H1 (cell line): ENCODE results near the gene RAB40B. TPM values are rescaled to one million over a fixed set of nuclear protein-coding genes. Genes with fewer than 3 reads are reported as not detected.

Experiments used
- CTCF ChIA-PET: fragments of 300-600 bp; sonication (Branson Sonifier 250); formaldehyde crosslinking; loops from one replicate; lab custom pipeline; 2021; ENCODE audit not compliant: partially characterized antibody; lab: Charles Lee
- POLR2A ChIA-PET: fragments of 300-600 bp; sonication (Branson Sonifier 250); formaldehyde crosslinking; loops from one replicate; lab custom pipeline; 2021; ENCODE audit warnings: inconsistent platforms; ENCODE audit not compliant: partially characterized antibody; lab: Charles Lee
- DNase-seq, 2 experiments: peaks; one replicate each; pipeline versions ENCODE4 v3.0.0 to v3.0.0-alpha.2; 2010 to 2022; ENCODE audit warnings: low spot score in 2 of 2, low read depth in 1 of 2, mixed read lengths in 1 of 2
- FAIRE-seq: peaks from 2 replicates; lab custom pipeline; 2011; peaks lifted over from hg19 to GRCh38; lab: Jason Lieb, UNC
- H2AFZ ChIP-seq: 2 replicates; pipeline ENCODE4 v1.8.1; 2012; ENCODE audit warnings: low read length, inconsistent platforms
- H2AK5ac ChIP-seq: 2 replicates; pipeline ENCODE4 v1.6.1; 2013; ENCODE audit warnings: low read depth, low read length
- H2BK120ac ChIP-seq: replicated peaks from 2 replicates; pipeline ENCODE3; 2013; ENCODE audit warnings: low read depth, low read length, inconsistent platforms
- H2BK12ac ChIP-seq: 2 replicates; pipeline ENCODE4 v1.6.1; 2013; ENCODE audit warnings: low read depth, low read length
- H2BK15ac ChIP-seq: 2 replicates; pipeline ENCODE4 v1.6.1; 2013; ENCODE audit warnings: low read length
- H2BK20ac ChIP-seq: 2 replicates; pipeline ENCODE4 v1.6.1; 2013; ENCODE audit warnings: low read length
- H2BK5ac ChIP-seq: 2 replicates; pipeline ENCODE4 v1.6.1; 2013; ENCODE audit warnings: low read depth, low read length
- H3K14ac ChIP-seq: 2 replicates; pipeline ENCODE4 v1.6.1; 2013; ENCODE audit warnings: inconsistent platforms; ENCODE audit not compliant: insufficient read length
- H3K18ac ChIP-seq: 2 replicates; pipeline ENCODE4 v1.6.1; 2013; ENCODE audit warnings: low read length; ENCODE audit errors: extremely low read depth
- H3K23ac ChIP-seq: 2 replicates; pipeline ENCODE4 v1.6.1; 2013; ENCODE audit warnings: inconsistent platforms; ENCODE audit not compliant: insufficient read length
- H3K23me2 ChIP-seq: 2 replicates; pipeline ENCODE4 v1.6.1; 2013; ENCODE audit warnings: low read depth, low read length
- H3K27ac ChIP-seq: 2 replicates; pipeline ENCODE4 v1.6.1; 2011; ENCODE audit warnings: low read depth, low read length, inconsistent platforms
- H3K27me3 ChIP-seq, 4 experiments: replicated peaks in 1 of 4; 1 replicate in 1 of 4; 2 replicates in 3 of 4; pipeline versions ENCODE4 v1.6.1 to v1.8.1; 2011 to 2013; ENCODE audit warnings: low read length in 3 of 4, mild to moderate bottlenecking in 3 of 4, inconsistent platforms in 2 of 4, mixed read lengths in 2 of 4, moderate library complexity in 1 of 4; ENCODE audit not compliant: control insufficient read depth in 3 of 4, insufficient read depth in 3 of 4; ENCODE audit errors: extremely low read depth in 1 of 4
- H3K36me3 ChIP-seq, 4 experiments: 2 replicates each; pipeline versions ENCODE4 v1.6.1 to v1.8.1; 2011 to 2013; ENCODE audit warnings: mild to moderate bottlenecking in 4 of 4, low read length in 3 of 4, moderate library complexity in 2 of 4, control low read depth in 1 of 4, inconsistent platforms in 1 of 4; ENCODE audit not compliant: insufficient read depth in 4 of 4, control insufficient read depth in 2 of 4
- H3K4ac ChIP-seq: replicated peaks from 2 replicates; pipeline ENCODE3; 2013; ENCODE audit warnings: low read length, low read depth, mixed read lengths, inconsistent platforms; ENCODE audit not compliant: insufficient read length
- H3K4me1 ChIP-seq, 4 experiments: replicated peaks in 1 of 4; 1 replicate in 1 of 4; 2 replicates in 3 of 4; pipeline versions ENCODE4 v1.6.1 to v1.8.1; 2011 to 2013; ENCODE audit warnings: low read length in 3 of 4, inconsistent platforms in 2 of 4, mixed read lengths in 1 of 4; ENCODE audit not compliant: insufficient read depth in 4 of 4, control insufficient read depth in 3 of 4
- H3K4me2 ChIP-seq, 2 experiments: 2 replicates each; pipeline versions ENCODE4 v1.6.1 to v1.8.1; 2011 to 2013; ENCODE audit warnings: low read depth in 2 of 2, low read length in 2 of 2, control low read depth in 1 of 2, inconsistent platforms in 1 of 2, mild to moderate bottlenecking in 1 of 2; ENCODE audit not compliant: insufficient read depth in 1 of 2
- H3K4me3 ChIP-seq, 4 experiments: fragments of 200-600, 300-600 bp in 1 of 4; sonication (generic), shearing (Covaris generic), sonication (Bioruptor Twin) in 1 of 4; 2 replicates each; pipeline versions ENCODE4 v1.5.1 to v1.8.1; 2011 to 2016; ENCODE audit warnings: low read length in 4 of 4, low read depth in 3 of 4, control low read depth in 2 of 4, inconsistent platforms in 2 of 4, mild to moderate bottlenecking in 2 of 4, mixed read lengths in 1 of 4, moderate library complexity in 1 of 4; ENCODE audit not compliant: insufficient read depth in 2 of 4; ENCODE audit errors: extremely low read depth in 1 of 4
- H3K56ac ChIP-seq: replicated peaks from 2 replicates; pipeline ENCODE3; 2013; ENCODE audit warnings: low read depth, mild to moderate bottlenecking, mixed read lengths, low read length, inconsistent platforms; ENCODE audit not compliant: insufficient read length
- H3K79me1 ChIP-seq: 2 replicates; pipeline ENCODE4 v1.6.1; 2013; ENCODE audit warnings: low read depth, low read length, control low read depth
- H3K79me2 ChIP-seq, 2 experiments: 2 replicates each; pipeline versions ENCODE4 v1.6.1 to v1.8.1; 2012 to 2013; ENCODE audit warnings: low read length in 2 of 2, mild to moderate bottlenecking in 2 of 2, inconsistent platforms in 1 of 2; ENCODE audit not compliant: insufficient read depth in 2 of 2, control insufficient read depth in 1 of 2
- H3K9ac ChIP-seq, 4 experiments: replicated peaks in 1 of 4; 1 replicate in 1 of 4; 2 replicates in 3 of 4; pipeline versions ENCODE4 v1.6.1 to v1.8.1; 2011 to 2013; ENCODE audit warnings: low read depth in 3 of 4, low read length in 3 of 4, control low read depth in 2 of 4, mild to moderate bottlenecking in 2 of 4, moderate library complexity in 2 of 4, inconsistent platforms in 1 of 4; ENCODE audit errors: extremely low read depth in 1 of 4
- H3K9me3 ChIP-seq, 2 experiments: 2 replicates each; pipeline versions ENCODE4 v1.6.1 to v1.8.1; 2012 to 2013; ENCODE audit warnings: mild to moderate bottlenecking in 2 of 2, moderate library complexity in 2 of 2, control low read depth in 1 of 2, inconsistent platforms in 1 of 2, low read depth in 1 of 2, low read length in 1 of 2, mixed read lengths in 1 of 2; ENCODE audit not compliant: insufficient read depth in 2 of 2
- H4K20me1 ChIP-seq, 2 experiments: replicated peaks in 1 of 2; 2 replicates each; pipeline versions ENCODE3 to v1.8.1; 2011 to 2013; ENCODE audit warnings: inconsistent platforms in 2 of 2, low read length in 2 of 2, mild to moderate bottlenecking in 1 of 2; ENCODE audit not compliant: insufficient read depth in 2 of 2, control insufficient read depth in 1 of 2
- H4K5ac ChIP-seq: 2 replicates; pipeline ENCODE4 v1.6.1; 2013; ENCODE audit warnings: low read length, low read depth, mixed read lengths, inconsistent platforms; ENCODE audit not compliant: insufficient read length
- H4K8ac ChIP-seq: 2 replicates; pipeline ENCODE4 v1.8.0; 2013; ENCODE audit warnings: mild to moderate bottlenecking, moderate library complexity, low read length, inconsistent platforms; ENCODE audit not compliant: insufficient read depth; ENCODE audit errors: extremely low read depth
- H4K91ac ChIP-seq: replicated peaks from 2 replicates; pipeline ENCODE3; 2013; ENCODE audit warnings: low read length, mixed read lengths, inconsistent platforms; ENCODE audit not compliant: insufficient read length
- WGBS, 2 experiments: shearing (Covaris generic) in 1 of 2; methylation state at CpG; one replicate each; pipeline versions ENCODE4 v1.1.6 to v1.1.7; 2013 to 2015; ENCODE audit warnings: low lambda C conversion rate in 2 of 2, mixed read lengths in 2 of 2, inconsistent platforms in 1 of 2, low coverage in 1 of 2, missing lambda C conversion rate in 1 of 2; ENCODE audit not compliant: insufficient replicate concordance in 2 of 2, insufficient coverage in 1 of 2, insufficient read length in 1 of 2; ENCODE audit errors: extremely low coverage in 1 of 2, missing lambda C conversion rate in 1 of 2; 5-methylcytosine and 5-hydroxymethylcytosine counted together
- polyA plus RNA-seq, 7 experiments: library from polyadenylated mRNA; depleted of rRNA in 3 of 7; stranded (reverse) in 5 of 7; unstranded in 2 of 7; fragments of >200 nt in 5 of 7; fragments of 200-250 nt in 2 of 7; gene quantifications; 1 replicate in 5 of 7; 2 replicates in 1 of 7; 4 replicates in 1 of 7; pipeline versions ENCODE4 v1.2.1 to v1.2.3, GENCODE V29; 2011 to 2013; ENCODE audit warnings: missing spikeins in 2 of 7, mixed read lengths in 2 of 7
- total RNA-seq: library from RNA; stranded (reverse); fragmentation: NEBNext Ultra II Directional; extraction: Animal tissue kit (Norgen Biotek cat#: 25700); gene quantifications from 2 replicates; pipeline ENCODE4 v1.2.1, GENCODE V29; 2021
- TF ChIP-seq, protein P1 (sequence below): IDR thresholded peaks from 2 replicates; pipeline ENCODE4 v1.6.1; 2011; ENCODE audit warnings: low read length, improper control_type of control experiment

Gene RAB40B
- total and polyA plus RNA-seq, 2 of the 8 experiments (the other 6 are each of a cell fraction or from before 2014, with no cell fraction given), result 3.1 to 4.6 TPM

DNA sequence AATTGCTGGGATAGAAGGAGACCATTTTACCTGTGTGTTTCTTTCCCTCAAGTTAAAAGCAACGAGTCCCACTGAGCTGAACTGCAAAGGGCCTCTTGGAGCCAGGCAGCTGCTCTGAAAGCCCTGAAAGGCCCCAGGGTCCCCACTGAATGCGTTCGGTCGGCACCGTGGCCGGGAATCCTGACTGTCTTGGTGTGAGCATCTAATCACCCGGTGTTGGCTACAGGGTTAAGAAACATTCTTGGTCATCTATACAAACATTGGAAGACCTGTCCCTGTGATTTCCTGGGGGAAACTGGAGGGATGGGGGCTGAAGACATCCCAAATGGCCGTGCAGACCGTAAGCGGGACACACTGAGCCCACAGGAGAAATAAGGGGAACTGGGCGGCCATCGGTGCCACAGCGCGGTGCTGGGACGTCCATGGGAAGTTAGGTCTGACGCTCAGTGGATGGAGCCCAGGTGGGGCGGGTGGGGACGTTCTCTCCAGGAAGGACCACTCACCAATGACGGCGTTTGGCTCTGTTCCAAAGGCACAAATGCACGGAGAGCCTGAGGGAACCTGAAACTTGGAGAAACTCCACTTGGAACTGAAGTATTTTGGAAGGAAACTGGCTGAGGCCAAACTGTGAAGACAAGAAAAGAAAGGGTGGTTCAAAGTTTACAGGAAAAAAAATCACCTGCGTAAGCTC is 82.3 kb downstream of the RAB40B start:
- Histone ChIP-seq H2BK5ac (no peak overlapping the region), H2BK12ac (no peak overlapping the region), H3K4ac (no peak overlapping the region), H4K91ac (no peak overlapping the region), H3K23me2 (no peaks in the 10 kb centered on the region), H3K9me3 (no peaks in the 10 kb centered on the region), H4K8ac (no peak overlapping the region), H3K27ac (no peak overlapping the region), H3K79me1 (no peaks in the 10 kb centered on the region), H4K20me1 (peaks cover 4 to 8% of the 10 kb centered on the region in 2 experiments), H2BK20ac (no peak overlapping the region), H3K56ac (no peak overlapping the region), H3K4me3 (no peak overlapping the region), H3K79me2 (no peaks in the 10 kb centered on the region), H2AK5ac (no peak overlapping the region), H3K18ac (no peak overlapping the region), H2BK120ac (no peak overlapping the region), H2BK15ac (no peak overlapping the region), H3K4me1 (0 out of 7 replicates have a peak, but pooled peaks cover 0 to 1% (median 0%) of the 10 kb centered on the region in 4 experiments), H4K5ac (no peak overlapping the region), H2AFZ (no peak overlapping the region), H3K23ac (no peak overlapping the region), H3K9ac (no peak overlapping the region), H3K36me3 (peaks cover 11 to 54% (median 33%) of the 10 kb centered on the region in 4 experiments), H3K14ac (no peak overlapping the region), H3K27me3 (no peaks in the 10 kb centered on the region), H3K4me2 (no peak overlapping the region)
- POLR2A ChIA-PET, result interaction anchor here (1.0 to 1.3 kb wide), 2 partner anchors 13 to 23 kb away, joined by 3 read pairs; no protein-coding TSS in a partner anchor
- TF ChIP-seq, protein P1, sequence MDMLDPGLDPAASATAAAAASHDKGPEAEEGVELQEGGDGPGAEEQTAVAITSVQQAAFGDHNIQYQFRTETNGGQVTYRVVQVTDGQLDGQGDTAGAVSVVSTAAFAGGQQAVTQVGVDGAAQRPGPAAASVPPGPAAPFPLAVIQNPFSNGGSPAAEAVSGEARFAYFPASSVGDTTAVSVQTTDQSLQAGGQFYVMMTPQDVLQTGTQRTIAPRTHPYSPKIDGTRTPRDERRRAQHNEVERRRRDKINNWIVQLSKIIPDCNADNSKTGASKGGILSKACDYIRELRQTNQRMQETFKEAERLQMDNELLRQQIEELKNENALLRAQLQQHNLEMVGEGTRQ, result no peak
- WGBS, 2 experiments, result 93% methylated on average over 21 of the region's 22 CpGs; no CpG with 5 or more reads in 1 of the 2 experiments
- DNase-seq (no peak), FAIRE-seq (no peak)
- CTCF ChIA-PET, result interaction anchor here (0.6 to 3.8 kb wide), 10 partner anchors 9 to 437 kb away, joined by 3 to 18 read pairs (median 4); no protein-coding TSS in a partner anchor
